SU-DHL-6 (cell line): ENCODE measurements around the gene ACER3.

Experiments used
- CTCF ChIP-seq: fragments of 200-600 bp; sonication (generic); IDR thresholded peaks from one replicate; pipeline ENCODE4 v1.5.1; 2017; ENCODE audit warnings: antibody characterized with exemption, mild to moderate bottlenecking, low read length, moderate library complexity; ENCODE audit not compliant: insufficient read depth, poor library complexity, severe bottlenecking
- EZH2phosphoT487 ChIP-seq: fragments of 200-600 bp; sonication (generic), shearing (Covaris generic); conservative IDR thresholded peaks from 2 replicates; pipeline ENCODE4 v1.6.1; 2018; ENCODE audit warnings: mild to moderate bottlenecking, antibody characterized with exemption, low read length, moderate library complexity, mixed read lengths

- TF ChIP-seq CTCF = no peak
- no peak for TF ChIP-seq EZH2phosphoT487
Measured at GRCh38 chr11:76946223-76946622, 85.5 kb downstream of the ACER3 start.
